ENCODE measurements around the gene TCOF1.

DNA sequence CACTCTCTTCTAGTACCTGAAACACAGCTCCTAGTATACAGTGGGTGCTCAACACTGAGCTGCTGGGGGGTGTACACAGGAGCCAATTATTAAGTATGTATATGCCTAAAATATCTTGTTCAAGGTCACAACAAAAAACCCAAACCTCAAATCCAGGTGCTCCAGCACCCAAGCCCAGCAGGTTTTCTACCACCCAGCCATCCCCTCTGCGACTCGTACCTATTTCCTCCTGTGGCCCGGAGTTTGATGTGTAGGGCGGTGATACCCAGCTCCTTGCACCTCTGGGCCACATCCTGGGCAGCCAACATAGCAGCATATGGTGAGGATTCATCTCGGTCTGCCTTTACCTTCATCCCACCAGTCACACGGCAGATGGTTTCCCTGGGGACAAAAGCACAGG lies 89.1 kb downstream of the TCOF1 start:
- TF ChIP-seq CTCF (IDR thresholded peaks at IDR 0.05; ENCODE audit: insufficient read depth, low read length): no peak
- no peak for TF ChIP-seq GABPA (IDR thresholded peaks at IDR 0.05; ENCODE audit: low read depth)
- TF ChIP-seq POLR2AphosphoS5 (IDR thresholded peaks at IDR 0.05; ENCODE audit: low read depth): peak; percentile 37
- TF ChIP-seq REST (IDR thresholded peaks at IDR 0.05; ENCODE audit: insufficient replicate concordance, low read depth): no peak
